Endothelial cell (in vitro differentiated cells): ENCODE results near the gene BTBD6. TPM values are rescaled to one million over a fixed set of nuclear protein-coding genes. Genes with fewer than 3 reads are reported as not detected.

ENCODE experiments used
- DNase-seq: peaks from one replicate; pipeline ENCODE4 v3.0.0; 2021; ENCODE audit warnings: low spot score
- H3K27ac Mint-ChIP-seq: one replicate; pipeline ENCODE4 v1.8.0; 2021; ENCODE audit warnings: mixed read lengths, inconsistent platforms; ENCODE audit not compliant: unreplicated experiment
- H3K27me3 Mint-ChIP-seq: one replicate; pipeline ENCODE4 v1.8.0; 2021; ENCODE audit warnings: mild to moderate bottlenecking, moderate library complexity, mixed read lengths, inconsistent platforms; ENCODE audit not compliant: unreplicated experiment
- H3K36me3 Mint-ChIP-seq: one replicate; pipeline ENCODE4 v1.8.0; 2021; ENCODE audit warnings: mild to moderate bottlenecking, low read depth, mixed read lengths, inconsistent platforms; ENCODE audit not compliant: unreplicated experiment
- H3K4me1 Mint-ChIP-seq: one replicate; pipeline ENCODE4 v1.8.0; 2021; ENCODE audit warnings: mild to moderate bottlenecking, mixed read lengths, inconsistent platforms; ENCODE audit not compliant: unreplicated experiment
- H3K4me3 Mint-ChIP-seq: one replicate; pipeline ENCODE4 v1.8.0; 2021; ENCODE audit warnings: mild to moderate bottlenecking, mixed read lengths, inconsistent platforms; ENCODE audit not compliant: unreplicated experiment
- H3K9me3 Mint-ChIP-seq: one replicate; pipeline ENCODE4 v1.8.0; 2021; ENCODE audit warnings: mixed read lengths, inconsistent platforms; ENCODE audit not compliant: unreplicated experiment
- total RNA-seq: library from RNA; stranded (reverse); fragmentation: NEBNext Ultra II Directional; extraction: Animal tissue kit (Norgen Biotek cat#: 25700); gene quantifications from one replicate; pipeline ENCODE4 v1.2.1, GENCODE V29; 2021; ENCODE audit not compliant: unreplicated experiment
- TF ChIP-seq, protein P1 (sequence below): fragments of 200-600 bp; sonication (generic); IDR thresholded peaks from one replicate; pipeline ENCODE4 v1.5.0; 2021; ENCODE audit warnings: antibody characterized with exemption; ENCODE audit not compliant: unreplicated experiment

The BTBD6 gene
- total RNA-seq, 1 donor from 2014 or later = 45.1 TPM

DNA sequence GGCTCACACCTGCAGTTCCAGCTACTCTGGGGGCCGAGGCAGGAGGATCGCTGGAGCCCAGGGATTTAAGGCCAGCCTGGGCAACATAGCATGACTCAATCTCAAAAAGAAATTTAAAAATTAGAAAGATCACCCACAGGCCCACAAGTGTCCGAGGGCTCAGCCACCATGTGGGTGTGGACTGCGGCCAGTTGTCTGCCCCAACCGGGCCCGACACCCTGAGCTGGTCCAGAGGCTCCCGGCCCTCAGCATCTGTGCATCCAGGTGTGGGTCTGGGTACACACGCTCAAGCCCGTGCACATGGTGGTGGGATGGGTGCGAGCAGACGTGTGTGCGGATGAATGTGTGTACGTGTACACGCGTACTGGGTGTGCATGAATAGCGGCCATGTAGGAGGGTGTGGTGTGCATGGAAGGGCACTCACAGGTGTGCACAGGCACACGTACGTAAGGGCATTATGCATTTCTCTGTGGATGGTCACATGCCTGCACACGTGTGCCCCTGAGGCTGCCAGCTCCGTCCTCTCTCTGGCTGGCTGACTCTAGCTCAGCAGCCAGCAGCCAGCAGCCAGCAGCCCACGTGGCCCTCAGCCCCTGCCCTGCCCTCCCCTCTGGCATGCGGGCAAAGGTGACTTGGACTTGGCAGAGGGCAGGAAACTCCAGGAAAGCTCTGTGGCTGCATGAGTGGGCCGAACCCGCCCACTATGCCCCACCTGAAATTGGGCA, 44.0 kb upstream of the BTBD6 start:
- TF ChIP-seq, protein P1, sequence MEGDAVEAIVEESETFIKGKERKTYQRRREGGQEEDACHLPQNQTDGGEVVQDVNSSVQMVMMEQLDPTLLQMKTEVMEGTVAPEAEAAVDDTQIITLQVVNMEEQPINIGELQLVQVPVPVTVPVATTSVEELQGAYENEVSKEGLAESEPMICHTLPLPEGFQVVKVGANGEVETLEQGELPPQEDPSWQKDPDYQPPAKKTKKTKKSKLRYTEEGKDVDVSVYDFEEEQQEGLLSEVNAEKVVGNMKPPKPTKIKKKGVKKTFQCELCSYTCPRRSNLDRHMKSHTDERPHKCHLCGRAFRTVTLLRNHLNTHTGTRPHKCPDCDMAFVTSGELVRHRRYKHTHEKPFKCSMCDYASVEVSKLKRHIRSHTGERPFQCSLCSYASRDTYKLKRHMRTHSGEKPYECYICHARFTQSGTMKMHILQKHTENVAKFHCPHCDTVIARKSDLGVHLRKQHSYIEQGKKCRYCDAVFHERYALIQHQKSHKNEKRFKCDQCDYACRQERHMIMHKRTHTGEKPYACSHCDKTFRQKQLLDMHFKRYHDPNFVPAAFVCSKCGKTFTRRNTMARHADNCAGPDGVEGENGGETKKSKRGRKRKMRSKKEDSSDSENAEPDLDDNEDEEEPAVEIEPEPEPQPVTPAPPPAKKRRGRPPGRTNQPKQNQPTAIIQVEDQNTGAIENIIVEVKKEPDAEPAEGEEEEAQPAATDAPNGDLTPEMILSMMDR = no peak
- Mint-ChIP-seq H3K4me1 (peaks cover 21% of the 10 kb centered on the region), H3K27ac (no peak overlapping the region), H3K4me3 (no peak overlapping the region), H3K36me3 (no peaks in the 10 kb centered on the region), H3K27me3 (peaks cover 14% of the 10 kb centered on the region), H3K9me3 (no peaks in the 10 kb centered on the region)
- DNase-seq = no peak

DNA sequence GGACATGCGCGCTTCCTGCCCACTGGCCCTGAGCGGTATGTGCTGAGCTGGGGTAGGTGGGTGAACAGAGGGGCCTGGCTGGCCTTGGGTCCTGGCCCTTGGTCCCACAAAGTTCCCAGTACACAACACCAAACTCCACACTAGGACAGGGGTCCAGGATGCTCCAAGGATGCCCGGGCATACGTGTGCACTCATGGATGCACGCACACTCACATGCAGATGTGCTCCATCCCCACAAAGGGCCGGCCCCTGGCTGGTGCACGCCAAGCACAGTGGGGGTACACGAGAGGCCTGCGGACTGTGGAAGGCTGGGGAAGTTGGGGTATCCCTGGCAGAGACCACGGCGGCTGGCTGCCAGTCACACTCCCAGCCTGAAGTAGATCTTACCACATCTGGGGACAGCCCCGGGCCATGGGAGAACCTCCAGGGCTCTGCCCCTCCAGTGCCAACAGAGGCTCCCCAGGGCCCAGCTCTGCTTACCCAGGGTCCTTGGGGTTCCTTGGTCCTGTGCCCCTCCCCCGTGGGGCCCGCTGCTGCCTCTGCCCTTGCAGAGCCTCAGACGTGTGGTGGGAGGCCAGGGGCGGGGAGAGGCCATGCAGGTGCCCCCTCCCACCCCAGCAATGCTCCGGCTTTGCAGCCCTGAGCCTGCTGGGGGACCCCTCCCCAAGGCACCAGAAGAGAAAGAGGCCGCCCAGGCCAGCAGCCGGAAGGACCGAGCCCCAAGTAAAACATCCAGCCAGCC, 43.2 kb upstream of the BTBD6 start:
- Mint-ChIP-seq H3K36me3 (no peaks in the 10 kb centered on the region), H3K27me3 (peaks cover 9% of the 10 kb centered on the region), H3K27ac (no peak overlapping the region), H3K4me1 (peaks cover 16% of the 10 kb centered on the region), H3K9me3 (no peaks in the 10 kb centered on the region), H3K4me3 (no peak overlapping the region)
- TF ChIP-seq, protein P1 = no peak
- DNase-seq = no peak

DNA sequence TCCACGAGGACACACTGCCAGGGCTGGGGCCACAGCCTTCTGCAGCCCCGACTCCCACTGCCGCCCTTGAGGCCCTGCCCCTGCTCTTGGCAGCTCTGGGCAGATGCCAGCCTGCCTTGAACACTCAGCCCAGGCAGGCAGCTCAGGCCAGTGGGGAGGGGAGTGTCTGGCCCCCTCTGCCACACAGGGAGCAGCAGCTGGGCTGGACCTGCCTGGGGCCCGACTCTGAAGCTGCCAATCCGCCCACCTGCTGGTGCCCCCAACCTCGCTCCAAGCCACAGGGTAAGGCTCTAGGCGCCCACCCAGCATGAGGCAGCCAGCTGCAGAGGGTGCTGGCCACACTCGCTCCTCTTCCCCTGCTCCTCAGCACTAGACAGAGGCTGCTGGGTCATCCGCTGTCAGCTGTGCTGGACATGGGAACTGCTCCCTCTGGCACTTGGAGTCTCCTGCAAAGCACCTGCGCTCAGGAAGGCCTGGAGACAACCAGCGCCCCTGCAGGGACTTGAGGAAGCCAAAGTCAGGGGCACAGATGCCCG, 42.6 kb upstream of the BTBD6 start:
- no peak overlapping the region for H3K27ac Mint-ChIP-seq

GRCh38 chr14:105206873-105207272, 41.5 kb upstream of the BTBD6 start:
- H3K27ac Mint-ChIP-seq = no peak overlapping the region
- TF ChIP-seq, protein P1 = no peak
- peaks cover 4% of the 10 kb centered on the region for H3K36me3 Mint-ChIP-seq
- no peak for DNase-seq
- H3K27me3 Mint-ChIP-seq = peaks cover 4% of the 10 kb centered on the region
- H3K9me3 Mint-ChIP-seq = no peaks in the 10 kb centered on the region
- peaks cover 5% of the 10 kb centered on the region for H3K4me1 Mint-ChIP-seq
- no peak overlapping the region for H3K4me3 Mint-ChIP-seq

More for the DNA sequence above, 42.6 kb upstream of the BTBD6 start:
- Mint-ChIP-seq H3K9me3 (no peaks in the 10 kb centered on the region), H3K27me3 (peaks cover 6% of the 10 kb centered on the region), H3K36me3 (peaks cover 2% of the 10 kb centered on the region), H3K4me3 (no peak overlapping the region), H3K4me1 (peaks cover 10% of the 10 kb centered on the region)
- no peak for DNase-seq
- TF ChIP-seq, protein P1 = no peak
